GM12864 (cell line): ENCODE measurements around the gene LIMS1.
A peak's percentile ranks its signal among the peaks of the same experiment; 100 is the strongest.
"Not testable (repeated sequence)": the region's sequence is repeated elsewhere in the genome, so short reads cannot be mapped to it uniquely, and the experiment has no call there.

Experiments used
- DNase-seq: peaks from one replicate; pipeline ENCODE4 v3.0.0-alpha.2; 2011; ENCODE audit warnings: low read depth
- H3K4me3 ChIP-seq: 2 replicates; pipeline ENCODE4 v1.5.1; 2011; ENCODE audit warnings: mild to moderate bottlenecking, low read depth, low read length, control low read depth
- TF ChIP-seq, protein P1 (sequence below): IDR thresholded peaks from 2 replicates; pipeline ENCODE4 v1.5.1; 2011; ENCODE audit warnings: low read depth, mild to moderate bottlenecking, moderate library complexity, low read length, control low read depth, inconsistent platforms; ENCODE audit errors: missing control alignments

LIMS1 gene, protein sequence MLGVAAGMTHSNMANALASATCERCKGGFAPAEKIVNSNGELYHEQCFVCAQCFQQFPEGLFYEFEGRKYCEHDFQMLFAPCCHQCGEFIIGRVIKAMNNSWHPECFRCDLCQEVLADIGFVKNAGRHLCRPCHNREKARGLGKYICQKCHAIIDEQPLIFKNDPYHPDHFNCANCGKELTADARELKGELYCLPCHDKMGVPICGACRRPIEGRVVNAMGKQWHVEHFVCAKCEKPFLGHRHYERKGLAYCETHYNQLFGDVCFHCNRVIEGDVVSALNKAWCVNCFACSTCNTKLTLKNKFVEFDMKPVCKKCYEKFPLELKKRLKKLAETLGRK

DNA sequence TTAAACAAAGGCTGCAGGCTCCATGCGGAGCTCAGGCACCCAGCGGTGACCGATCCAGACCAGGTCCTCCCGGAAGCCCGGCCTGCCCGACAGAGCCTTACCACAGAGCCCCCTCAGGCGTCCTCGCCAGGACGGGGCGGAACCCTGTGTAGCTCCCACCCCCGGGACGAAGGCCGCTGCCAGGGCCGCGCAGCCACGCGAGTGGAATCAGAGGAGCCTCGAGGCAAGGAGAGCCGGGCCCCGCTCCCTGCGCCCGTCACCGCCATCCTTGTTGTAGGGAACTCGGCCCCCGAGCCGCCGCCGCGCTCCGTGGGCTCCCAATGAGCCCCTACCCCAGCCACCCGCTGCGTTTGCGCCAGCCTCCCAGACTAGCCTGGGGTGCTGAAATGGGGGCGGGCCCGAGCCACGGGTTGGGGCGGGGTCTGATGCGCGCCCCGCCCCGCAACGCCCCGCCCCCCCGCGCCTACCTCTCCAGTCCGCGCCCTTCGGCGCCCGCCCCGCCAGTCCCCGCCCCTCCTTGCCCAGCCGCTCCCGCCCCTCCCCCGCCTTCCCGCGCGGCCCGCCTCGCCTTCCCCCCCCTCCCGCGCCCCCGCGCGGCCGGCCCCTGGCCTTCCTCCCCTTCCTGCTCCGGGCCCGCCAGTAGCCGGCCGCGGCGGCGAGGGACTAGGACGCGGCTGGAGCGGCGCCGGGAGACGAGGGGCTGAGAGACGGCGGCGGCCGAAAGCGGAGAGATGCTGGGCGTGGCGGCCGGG is at the start of gene LIMS1:
TSS of gene LIMS1 (plus strand) at position 639 of the 752 bp plus-strand sequence. CDS start at position 732, 93 bp downstream.
- peak within 1 kb of the TSS; percentile 88 for H3K4me3 ChIP-seq
- peak; percentile 49 for DNase-seq
- TF ChIP-seq, protein P1, sequence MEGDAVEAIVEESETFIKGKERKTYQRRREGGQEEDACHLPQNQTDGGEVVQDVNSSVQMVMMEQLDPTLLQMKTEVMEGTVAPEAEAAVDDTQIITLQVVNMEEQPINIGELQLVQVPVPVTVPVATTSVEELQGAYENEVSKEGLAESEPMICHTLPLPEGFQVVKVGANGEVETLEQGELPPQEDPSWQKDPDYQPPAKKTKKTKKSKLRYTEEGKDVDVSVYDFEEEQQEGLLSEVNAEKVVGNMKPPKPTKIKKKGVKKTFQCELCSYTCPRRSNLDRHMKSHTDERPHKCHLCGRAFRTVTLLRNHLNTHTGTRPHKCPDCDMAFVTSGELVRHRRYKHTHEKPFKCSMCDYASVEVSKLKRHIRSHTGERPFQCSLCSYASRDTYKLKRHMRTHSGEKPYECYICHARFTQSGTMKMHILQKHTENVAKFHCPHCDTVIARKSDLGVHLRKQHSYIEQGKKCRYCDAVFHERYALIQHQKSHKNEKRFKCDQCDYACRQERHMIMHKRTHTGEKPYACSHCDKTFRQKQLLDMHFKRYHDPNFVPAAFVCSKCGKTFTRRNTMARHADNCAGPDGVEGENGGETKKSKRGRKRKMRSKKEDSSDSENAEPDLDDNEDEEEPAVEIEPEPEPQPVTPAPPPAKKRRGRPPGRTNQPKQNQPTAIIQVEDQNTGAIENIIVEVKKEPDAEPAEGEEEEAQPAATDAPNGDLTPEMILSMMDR = peak; percentile 7

DNA sequence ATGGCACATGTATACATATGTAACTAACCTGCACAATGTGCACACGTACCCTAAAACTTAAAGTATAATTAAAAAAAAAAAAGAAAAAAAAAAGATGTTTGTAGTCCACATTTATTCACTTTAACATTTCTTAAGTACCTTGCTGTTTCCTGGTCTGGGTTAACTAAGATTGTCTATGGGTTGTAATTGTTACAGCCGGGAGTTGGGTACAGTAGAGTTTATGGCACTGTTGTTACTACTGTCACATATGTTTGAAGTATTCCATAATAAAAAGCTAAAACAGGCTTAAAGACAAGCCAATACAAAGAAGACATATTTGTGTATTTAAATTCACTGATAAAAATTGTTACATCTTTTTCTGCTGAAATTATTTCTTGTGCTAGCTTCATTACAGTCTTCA is 49.0 kb upstream of the LIMS1 start:
- H3K4me3 ChIP-seq = no peak overlapping the region
- no peak for DNase-seq
- TF ChIP-seq, protein P1 = no peak

DNA sequence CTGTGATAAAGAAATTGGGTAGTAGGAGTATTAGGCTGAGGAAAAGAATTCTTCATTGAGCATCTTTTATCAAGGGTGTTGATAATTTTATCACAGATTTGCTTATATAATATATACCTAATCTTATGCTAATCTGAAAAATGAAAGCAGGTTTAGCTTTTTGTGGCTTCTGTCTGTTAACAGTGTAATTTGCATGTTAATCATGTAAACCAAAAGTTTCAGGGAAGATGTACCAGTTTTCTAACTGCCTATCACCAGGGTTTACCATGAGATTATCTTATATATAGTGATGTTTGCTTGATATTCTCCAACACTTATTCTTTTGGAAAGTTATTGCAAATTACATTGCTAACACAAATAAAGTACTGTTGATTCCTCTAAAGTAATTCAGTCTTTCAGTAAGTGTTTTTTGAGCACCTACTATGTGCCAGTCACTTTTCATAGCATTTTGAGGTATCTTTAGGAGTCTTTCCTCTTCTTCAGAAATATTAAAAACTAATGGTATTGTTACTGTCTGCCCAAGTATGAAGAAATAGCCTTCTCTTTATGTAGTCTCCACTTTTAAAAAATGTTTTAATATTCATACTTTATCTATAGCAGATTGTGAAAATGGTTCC is 43.7 kb upstream of the LIMS1 start:
- no peak overlapping the region for H3K4me3 ChIP-seq
- TF ChIP-seq, protein P1 = no peak
- no peak for DNase-seq

DNA sequence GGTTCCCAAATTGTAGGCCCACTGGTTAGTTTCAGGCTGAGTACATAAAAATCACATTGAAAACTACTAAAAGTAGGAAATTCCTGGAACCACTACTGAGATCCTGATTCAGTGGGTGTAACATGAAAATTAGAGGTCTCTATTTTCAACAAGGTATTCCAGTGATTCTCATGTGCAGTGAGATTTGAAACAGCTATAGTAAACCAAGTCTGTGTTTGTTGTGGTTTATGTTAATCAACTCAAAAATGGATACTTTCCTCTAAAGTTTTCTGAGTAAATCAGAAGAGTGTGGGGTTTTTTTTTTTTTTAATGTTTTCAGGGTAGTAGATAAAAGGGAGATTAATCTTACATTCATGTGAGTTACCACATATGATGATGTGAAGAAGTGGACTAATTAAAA is 42.4 kb upstream of the LIMS1 start:
- DNase-seq = no peak
- TF ChIP-seq, protein P1 = no peak
- H3K4me3 ChIP-seq = no peak overlapping the region

DNA sequence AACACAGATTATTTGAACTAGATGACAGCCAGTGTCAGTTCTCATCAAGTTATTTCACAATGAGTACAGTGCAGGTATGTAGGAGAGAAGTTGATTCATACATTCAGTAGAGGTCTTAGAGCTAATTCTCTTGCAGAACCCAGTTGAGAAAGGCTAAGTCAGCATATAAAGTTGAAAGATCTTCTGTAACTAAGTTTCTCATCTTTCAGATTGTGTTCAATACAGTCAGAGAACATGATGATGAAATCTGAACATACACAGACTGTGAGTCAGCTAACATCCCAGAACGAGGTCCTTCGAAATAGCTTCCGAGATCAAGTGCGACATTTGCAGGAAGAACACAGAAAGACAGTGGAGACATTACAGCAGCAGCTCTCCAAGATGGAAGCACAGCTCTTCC is 41.9 kb upstream of the LIMS1 start:
- H3K4me3 ChIP-seq = no peak overlapping the region
- TF ChIP-seq, protein P1 = no peak
- DNase-seq = no peak

DNA sequence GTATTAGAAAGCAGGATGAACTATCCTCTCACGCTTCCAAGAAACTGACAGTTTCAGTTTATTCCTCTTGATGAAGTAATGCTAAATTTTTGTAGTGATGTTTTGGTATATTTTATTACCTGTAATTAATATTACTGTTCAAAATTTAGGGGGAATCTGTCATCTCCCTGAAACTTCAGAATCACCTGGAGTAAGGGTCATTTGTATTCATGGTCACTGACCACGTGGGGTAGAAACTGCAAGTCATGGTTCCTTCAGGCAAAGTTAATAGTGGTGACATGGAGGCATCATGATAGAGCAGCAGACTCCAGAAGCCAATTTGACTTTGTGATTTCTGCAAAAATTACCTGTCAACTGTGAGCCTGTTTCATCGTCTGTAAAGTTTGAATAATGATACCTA is 38.1 kb upstream of the LIMS1 start:
- DNase-seq, H3K4me3 ChIP-seq: not testable (repeated sequence)

DNA sequence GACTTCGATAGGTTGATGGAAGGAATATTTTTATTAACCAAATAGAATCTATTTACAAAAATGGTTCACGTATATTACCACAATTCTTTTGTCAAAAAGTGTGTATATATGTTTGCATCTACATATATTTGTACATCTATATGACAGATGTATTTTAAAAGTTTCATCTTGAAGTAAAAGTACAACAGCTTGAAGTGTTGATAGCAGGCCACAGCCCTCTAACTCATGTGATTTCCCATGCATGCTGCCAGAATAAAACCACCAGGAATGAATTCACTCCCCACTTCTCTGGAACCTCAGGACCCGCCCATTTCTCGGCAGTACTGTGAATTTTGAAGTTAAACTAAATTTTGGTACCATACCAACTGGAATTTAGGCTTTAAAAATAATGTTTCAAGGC is 26.6 kb upstream of the LIMS1 start:
- not testable (repeated sequence) for DNase-seq

DNA sequence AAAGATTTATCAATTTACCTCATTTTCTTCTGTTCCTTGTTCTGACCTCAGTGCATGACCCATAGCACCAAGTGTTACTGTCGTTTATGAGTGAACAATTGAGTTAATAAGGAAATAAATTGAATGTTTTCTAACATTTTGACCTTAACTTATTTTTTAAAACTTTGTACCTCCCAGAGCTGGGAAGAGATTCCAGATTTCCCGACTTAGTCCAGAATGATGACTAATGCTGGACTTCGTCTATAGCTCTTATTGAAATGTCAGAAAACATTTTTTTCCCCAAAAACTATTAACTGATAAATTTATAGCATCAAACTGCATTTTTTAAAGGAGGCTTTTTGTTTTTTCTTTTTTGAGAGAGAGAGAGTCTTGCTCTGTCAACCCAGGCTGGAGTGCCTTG is 21.8 kb upstream of the LIMS1 start:
- H3K4me3 ChIP-seq, DNase-seq: not testable (repeated sequence)

More for the DNA sequence above, 26.6 kb upstream of the LIMS1 start:
- H3K4me3 ChIP-seq = not testable (repeated sequence)

DNA sequence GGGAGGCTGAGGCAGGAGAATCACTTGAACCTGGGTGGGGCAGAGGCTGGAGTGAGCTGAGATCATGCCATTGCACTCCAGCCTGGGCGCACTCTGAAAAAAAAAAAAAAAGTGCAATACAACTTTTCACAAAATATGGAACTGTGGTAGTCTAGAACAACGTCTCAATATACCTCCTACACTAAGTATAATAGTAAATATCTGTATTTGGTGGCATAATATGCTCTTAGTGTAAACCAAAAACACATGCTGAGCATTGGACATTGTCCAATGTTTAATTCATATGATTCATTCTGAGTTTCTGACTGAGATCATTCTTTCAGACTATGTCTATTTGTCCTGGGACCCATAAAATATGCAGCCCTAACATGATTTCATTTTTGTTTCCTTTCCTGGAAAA is 19.8 kb upstream of the LIMS1 start:
- DNase-seq, H3K4me3 ChIP-seq: not testable (repeated sequence)

DNA sequence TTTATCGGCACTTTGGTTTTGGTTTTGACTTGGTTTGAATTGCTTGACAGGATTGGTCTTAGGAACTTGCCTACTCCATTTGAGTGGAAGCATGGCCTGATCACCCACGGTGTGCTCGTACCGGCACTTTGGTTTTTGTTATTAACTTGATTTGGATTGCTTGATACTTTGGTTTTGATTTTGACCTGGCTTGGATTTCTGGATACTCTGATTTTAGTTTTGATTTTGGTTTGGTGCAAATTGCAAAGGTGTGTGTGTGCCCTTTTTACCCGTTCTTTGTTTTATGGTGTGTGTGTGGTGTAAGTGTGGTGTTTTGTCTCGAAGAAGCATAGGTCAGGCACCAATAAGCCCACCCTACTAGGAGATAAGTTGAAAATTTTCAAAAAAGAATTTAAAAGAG is 9.6 kb upstream of the LIMS1 start:
- H3K4me3 ChIP-seq, DNase-seq: not testable (repeated sequence)

DNA sequence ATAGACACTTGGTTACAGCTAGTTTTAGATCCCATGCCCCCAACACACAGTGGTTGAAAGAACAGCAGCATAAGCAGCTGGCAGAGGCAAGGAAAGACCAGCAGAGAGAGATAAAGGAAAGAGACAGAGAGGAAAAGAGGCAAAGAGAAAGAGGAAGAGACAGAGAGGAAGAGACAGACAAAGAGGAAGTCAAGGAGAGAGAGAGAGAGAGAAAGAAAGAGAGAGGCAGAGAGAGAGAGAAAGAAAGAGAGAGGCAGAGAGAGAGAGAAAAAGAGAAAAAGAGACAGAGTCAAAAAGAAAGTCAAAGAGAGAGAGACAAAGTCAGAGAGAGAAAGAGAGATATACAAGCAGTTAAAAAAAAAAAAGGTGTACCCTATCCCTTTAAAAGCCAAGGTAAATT is 9.0 kb upstream of the LIMS1 start:
- not testable (repeated sequence) for DNase-seq, H3K4me3 ChIP-seq
